NCI-H460 (cell line): ENCODE data around the gene KHSRP. TPM values are rescaled to one million over a fixed set of nuclear protein-coding genes. Genes with fewer than 3 reads are reported as not detected.

ENCODE experiments used
- DNase-seq: peaks from one replicate; pipeline ENCODE4 v3.0.0-alpha.2; 2016; ENCODE audit warnings: low read depth; ENCODE audit errors: extremely low read depth
- total RNA-seq: library from RNA; depleted of rRNA; stranded (reverse); fragments of >200 nt; shearing (Covaris generic); gene quantifications from 2 replicates; pipeline ENCODE4 v1.2.3, GENCODE V29; 2014

Gene KHSRP
- total RNA-seq, 1 experiment from 2014 or later: 73.6 TPM

DNA sequence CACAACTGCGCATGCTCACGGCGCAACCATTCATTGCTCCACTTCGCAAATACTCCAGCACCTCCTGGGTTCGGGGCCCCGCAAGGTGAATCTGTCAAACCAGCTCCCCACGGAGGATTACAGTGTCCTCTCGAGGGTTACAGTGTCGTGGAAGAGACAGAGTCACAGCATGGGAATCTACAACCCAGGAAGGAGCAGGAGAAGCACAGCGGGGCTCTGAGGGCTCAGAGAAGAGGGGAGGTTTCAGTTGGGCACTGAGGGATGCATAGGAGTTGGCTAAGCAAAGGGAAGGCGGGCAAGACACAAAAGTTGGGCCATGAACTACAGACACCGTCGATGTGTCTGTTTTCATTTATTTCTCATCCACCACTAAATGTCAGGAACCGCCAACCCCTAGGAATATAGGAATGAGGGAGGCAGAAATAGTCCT is 30.6 kb downstream of the KHSRP start:
- peak; percentile 40 for DNase-seq

- DNase-seq: peak; percentile 83
These were observed 31.3 kb downstream of the KHSRP start, which contains the start of gene GTF2F1 for GRCh38 chr19:6393074-6393982. Gene GTF2F1 (minus strand): TSS chr19:6393164. CDS start chr19:6392995, 169 bp downstream.

DNA sequence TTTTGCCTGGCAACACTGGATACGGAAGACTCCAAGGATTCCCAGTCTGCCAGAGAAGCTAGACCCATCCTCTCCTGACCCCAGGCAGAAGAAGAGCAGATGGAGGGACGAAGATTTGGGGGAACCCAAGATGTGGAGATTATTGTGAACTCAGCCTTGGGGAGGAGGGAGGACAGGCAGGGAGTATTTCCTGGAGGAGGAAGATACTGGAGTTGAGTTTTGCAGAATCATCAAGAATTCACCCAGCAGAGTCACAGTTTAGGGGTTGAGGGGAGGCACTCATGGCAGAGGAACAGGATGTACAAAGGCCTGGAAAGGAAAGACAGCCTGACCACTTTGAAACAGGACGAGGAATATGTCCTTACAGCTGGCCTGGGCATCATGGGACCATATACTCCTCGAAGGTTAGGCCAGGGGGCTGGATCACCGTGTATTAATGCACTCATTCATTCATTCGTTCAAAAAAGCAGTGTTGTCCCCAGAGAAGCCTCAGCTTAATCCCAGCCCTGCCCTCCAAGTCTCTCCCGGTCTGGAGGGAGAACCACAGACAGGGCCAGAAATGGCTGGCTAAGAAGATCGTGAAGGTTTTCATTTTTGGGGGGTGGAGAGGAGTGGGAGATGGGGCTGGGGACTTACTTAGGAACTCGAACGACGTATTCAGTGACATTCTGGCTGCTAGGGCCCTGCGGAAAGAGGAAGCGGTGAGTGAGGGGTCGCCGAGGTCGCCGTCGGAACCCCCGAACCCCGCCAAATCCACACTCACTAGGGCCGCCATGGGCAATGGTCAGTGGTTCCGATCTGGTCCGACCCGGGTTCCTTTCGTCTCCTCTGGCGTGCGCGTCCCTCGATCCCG is 32.2 kb downstream of the KHSRP start:
- DNase-seq: no peak

DNA sequence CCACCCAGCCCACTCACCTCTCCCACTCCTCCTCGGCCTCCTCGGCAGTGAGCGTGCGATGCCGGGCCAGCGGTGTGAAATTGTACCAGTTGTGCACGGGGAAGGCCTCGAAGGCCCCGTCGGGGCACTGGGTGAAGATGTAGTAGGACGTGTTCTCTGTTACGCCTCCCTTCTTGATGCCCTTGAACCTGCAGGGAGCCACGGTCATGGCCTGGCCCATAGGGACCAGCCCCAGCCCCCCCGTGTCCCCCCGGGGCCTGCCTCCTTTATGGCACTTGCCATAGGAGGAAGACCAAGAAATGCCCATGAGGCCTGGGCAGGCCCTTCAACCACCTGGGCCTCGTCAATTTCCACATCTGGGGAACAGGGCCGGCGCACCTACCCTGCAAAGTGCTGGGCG is 37.2 kb downstream of the KHSRP start:
- DNase-seq: no peak

DNA sequence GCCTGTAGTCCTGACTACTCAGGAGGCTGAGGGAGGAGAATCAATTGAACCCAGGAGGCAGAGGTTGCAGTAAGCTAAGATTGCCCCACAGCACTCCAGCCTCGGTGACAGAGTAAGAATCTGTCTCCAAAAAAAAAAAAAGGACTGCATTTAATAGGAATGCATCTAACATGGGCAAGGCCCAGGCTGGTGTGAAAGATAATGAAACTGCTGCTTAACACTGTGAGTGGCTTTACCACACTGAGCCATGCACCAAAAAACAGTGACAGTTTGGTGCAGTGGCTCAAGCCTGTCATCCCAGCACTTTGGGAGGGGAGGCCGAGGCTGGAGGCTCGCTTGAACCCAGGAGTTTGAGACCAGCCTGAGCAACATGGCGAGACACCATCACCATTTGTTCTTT is 40.2 kb downstream of the KHSRP start:
- no peak for DNase-seq

DNA sequence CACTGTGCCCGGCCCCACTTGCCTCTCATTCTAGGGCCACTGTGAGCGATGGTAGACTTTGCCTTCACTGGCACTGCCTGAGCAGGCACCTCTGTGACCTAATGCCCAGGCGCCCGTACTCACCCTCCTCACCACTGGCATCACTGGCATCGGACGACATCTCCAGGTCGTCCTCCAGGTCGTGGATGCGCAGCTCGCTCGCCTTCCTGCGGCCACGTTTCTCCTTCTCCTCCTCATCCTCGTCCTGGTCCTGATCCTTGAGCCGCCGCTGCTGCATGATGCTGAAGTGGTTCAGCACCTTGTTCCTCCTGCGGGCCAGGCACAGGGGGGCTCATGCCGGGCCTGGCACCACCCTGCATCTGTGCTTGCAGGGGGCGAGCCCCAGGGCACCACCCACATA is 41.4 kb downstream of the KHSRP start:
- DNase-seq: no peak

- no peak for DNase-seq
These were observed 43.4 kb downstream of the KHSRP start for GRCh38 chr19:6381030-6381750.

GRCh38 chr19:6379744-6380143 is 44.9 kb downstream of the KHSRP start:
- no peak for DNase-seq

DNA sequence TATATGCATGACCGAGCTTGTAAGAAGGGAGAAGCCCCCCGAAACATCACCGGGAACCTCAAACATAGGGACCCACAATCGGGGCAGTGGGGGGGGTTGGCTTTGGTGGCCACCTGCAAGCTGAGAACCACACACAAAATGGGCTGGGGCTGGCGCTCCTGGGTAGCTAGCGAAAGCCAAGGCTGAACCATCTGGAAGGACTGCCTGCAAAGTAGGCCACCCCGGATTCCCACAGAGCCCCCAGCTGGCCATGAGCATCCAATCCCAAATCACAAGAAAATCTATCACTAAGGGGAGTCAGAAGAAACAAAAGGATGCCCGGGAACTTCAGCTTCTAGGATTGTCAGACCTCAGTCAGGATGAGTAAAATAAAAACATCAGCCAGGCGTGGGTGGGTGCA is 46.1 kb downstream of the KHSRP start:
- no peak for DNase-seq

DNA sequence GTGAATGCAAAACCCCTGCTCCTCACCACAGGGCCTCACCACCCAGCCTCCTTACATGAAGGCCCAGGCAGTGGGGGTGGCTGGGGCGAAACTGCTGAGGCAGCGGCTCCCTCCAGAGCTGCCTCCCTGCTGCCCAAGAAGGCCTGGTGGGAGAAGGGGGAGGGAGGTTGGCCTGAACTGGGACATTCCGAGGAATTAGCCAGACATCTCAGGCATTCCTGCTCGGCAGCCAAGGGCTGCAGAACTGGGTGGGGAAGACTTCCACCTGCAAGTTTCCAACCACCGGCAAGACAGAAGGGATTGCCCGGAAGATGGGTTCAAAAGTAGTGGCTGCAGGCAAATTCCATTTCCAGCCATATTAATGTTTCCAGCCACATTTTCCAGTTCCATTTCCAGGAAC is 46.6 kb downstream of the KHSRP start:
- no peak for DNase-seq

- DNase-seq: no peak
These were observed 48.0 kb downstream of the KHSRP start for GRCh38 chr19:6376512-6377190.

- DNase-seq: no peak
These were observed 49.1 kb downstream of the KHSRP start, which contains the start of gene PSPN for GRCh38 chr19:6375411-6376010. Gene PSPN (minus strand): TSS chr19:6375933. CDS start chr19:6375849, 84 bp downstream.

- no peak for DNase-seq
These were observed 49.8 kb downstream of the KHSRP start for GRCh38 chr19:6374711-6375410.

DNA sequence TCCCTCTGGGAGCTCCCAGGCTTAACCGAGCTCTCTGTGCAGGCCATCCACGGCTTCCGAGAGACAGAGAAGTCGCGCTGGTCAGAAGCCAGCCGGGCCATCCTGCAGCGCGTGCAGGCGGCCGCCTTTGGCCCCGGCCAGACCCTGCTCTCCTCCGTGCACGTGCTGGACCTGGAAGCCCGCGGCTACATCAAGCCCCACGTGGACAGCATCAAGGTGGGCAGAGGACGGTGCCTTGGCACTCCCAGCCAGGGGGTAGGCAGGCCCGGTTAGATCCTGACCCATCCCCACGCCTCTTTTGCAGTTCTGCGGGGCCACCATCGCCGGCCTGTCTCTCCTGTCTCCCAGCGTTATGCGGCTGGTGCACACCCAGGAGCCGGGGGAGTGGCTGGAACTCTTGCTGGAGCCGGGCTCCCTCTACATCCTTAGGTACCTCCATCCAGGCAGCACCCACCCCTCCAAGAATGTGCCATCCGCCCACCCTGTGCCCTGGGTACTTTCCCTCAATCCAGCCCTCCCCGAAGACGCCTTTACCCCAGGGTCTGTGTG is 50.4 kb downstream of the KHSRP start:
- DNase-seq: no peak

- no peak for DNase-seq
These were observed 50.9 kb downstream of the KHSRP start for GRCh38 chr19:6373813-6374108.

DNA sequence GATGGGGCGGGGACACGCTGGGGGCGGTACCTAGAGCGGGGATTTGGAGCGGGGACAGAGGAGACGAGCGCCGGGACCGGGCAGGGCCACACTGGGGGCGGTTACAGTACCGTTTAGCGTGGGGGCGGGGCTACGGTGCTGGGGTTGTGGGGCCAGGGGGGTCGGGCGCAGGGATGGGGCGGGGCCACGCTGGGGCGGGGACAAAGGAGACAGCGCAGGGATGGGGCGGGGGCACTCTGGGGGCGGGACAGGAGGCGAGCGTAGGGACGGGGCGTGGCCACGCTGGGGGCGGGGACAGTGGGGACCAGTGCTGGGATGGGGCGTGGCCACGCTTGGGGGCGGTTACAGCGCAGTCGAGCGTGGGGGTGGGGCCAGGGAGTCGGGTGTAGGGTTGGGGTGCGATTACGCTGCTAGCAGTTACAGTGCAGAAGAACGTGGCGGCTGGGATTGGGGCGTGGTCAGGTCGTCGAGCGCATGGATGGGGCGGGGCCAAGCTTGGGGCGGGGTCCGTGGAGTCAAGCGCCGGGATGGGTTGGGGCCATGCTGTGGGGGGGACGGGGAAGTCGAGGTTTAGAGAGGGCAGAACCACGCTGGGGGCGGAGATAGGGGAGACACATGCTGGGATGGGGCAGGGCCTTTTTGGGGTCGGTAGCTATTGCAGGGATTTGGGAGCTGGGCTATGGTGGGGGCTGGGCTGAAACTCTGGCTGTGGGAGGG is 51.4 kb downstream of the KHSRP start:
- peak; percentile 94 for DNase-seq

- peak; percentile 99 for DNase-seq
These were observed 52.0 kb downstream of the KHSRP start, which contains the start of gene ALKBH7 for GRCh38 chr19:6372594-6373095. Gene ALKBH7 (plus strand): TSS chr19:6372794. CDS start chr19:6372821, 27 bp downstream.

DNA sequence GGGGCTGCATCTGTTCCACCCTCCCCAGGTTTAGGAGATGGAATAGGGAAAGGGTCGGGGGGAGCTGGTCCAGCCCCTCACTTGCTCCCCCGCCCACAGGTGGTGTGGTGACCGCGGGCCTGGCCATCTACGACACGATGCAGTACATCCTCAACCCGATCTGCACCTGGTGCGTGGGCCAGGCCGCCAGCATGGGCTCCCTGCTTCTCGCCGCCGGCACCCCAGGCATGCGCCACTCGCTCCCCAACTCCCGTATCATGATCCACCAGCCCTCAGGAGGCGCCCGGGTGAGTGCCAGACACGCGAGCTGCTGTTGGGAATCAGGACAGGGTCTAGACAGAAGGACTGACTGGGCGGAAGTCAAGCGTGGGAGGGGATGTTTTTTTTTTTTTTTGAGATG is 60.3 kb downstream of the KHSRP start:
- no peak for DNase-seq
